NCI-H1105 (cell line): ENCODE results near the gene TAL1.
"Not testable (repeated sequence)": the region's sequence is repeated elsewhere in the genome, so short reads cannot be mapped to it uniquely, and the experiment has no call there.

Source experiments
- DNase-seq: peaks from one replicate; lab custom pipeline; 2025; lab: John Stamatoyannopoulos, UW

Gene TAL1

GRCh38 chr1:47232187-47232874, at the start of gene TAL1:
TSS of gene TAL1 (minus strand) at chr1:47232225. CDS start at chr1:47225888, 6,337 bp downstream.
- no peak for DNase-seq

GRCh38 chr1:47280142-47280541, 48.1 kb upstream of the TAL1 start:
- no peak for DNase-seq

- DNase-seq: no peak
Measured at GRCh38 chr1:47276850-47277249, 44.8 kb upstream of the TAL1 start.

DNA sequence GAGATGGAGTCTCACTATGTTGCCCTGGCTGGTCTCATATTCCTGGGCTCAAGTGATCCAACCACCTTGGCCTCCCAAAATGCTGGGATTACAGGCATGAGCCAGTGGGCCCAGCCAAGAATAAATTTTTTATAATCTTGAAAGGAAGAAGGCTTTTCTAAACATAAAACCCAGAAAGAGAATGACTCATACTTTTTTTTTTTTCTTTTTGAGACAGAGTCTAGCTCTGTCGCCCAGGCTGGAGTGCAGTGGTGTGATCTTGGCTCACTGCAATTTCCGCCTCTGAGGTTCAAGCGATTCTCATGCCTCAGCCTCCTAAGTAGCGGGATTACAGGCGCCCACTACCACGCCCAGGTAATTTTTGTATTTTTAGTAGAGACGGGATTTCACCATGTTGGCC, 43.8 kb upstream of the TAL1 start:
- not testable (repeated sequence) for DNase-seq

DNA sequence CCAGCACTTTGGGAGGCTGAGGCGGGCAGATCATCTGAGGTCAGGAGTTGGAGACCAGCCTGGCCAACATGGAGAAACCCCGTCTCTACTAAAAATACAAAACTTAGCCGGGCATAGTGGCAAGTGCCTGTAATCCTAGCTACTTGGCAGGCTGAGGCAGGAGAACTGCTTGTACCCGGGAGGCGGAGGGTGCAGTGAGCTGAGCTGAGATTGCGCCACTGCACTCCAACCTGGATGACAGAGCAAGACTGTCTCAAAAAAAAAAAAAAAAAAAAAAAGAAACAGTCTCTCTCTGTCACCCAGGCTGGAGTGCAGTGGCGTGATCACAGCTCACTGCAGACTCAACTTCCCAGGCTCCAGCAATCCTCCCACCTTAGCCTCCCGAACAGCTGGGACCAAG, 33.5 kb upstream of the TAL1 start:
- not testable (repeated sequence) for DNase-seq

- peak; percentile 27 for DNase-seq
Measured at GRCh38 chr1:47262787-47263413, 30.9 kb upstream of the TAL1 start.

DNA sequence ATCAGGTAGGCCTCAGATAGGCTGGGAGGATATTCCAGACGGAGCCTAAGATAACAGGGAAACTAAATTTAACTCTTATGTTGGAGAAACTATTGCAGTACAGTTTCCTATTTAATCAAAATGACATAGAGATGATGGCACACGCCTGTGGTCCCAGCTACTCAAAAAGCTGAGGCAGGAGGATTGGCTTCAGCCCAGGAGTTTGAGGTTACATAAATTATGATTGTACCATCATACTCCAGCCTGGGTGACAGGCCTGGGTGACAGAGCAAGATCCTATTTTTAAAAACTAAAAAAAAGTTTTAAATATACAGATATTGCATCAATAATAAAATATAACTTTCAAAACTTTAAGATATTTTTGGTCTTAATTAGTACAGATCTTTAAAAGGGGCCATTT, 25.2 kb upstream of the TAL1 start:
- no peak for DNase-seq

- DNase-seq: no peak
Measured at GRCh38 chr1:47252795-47253194, 20.8 kb upstream of the TAL1 start.

DNA sequence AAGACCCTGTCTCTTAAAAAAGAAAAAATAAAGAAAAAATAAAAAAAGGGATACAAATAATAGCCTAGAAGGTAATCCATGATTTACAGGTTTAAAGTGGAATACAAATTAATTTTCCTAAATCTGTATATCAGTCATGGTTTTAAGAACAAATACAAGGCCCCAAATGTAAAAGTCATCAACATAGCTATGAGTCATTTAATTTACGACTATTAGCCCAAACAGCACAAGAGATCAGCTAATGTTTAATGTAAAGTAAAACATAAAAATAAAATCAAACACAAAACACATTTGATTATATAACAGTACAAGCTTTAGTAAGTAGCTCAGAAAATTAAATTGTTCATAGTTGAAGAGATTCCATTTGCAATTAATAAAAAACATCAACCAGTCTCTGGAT, 20.3 kb upstream of the TAL1 start:
- DNase-seq: no peak

DNA sequence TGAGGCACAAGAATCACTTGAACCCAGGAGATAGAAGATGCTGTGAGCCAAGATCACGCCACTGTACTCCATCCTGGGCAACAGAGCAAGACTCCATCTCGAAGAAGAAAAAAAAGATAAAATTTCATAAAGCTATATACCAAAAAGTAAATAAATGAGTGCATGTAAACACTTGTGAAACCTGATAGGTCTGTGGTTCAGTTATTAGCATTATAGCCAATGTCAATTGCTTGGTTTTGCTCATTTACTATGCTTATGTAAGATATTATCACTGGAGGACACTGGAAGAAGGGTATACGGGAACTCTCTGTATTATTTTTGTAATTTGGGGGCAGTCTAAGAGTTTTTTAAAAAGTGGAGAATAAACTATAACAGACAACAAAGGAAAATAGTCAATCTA, 17.7 kb upstream of the TAL1 start:
- no peak for DNase-seq

DNA sequence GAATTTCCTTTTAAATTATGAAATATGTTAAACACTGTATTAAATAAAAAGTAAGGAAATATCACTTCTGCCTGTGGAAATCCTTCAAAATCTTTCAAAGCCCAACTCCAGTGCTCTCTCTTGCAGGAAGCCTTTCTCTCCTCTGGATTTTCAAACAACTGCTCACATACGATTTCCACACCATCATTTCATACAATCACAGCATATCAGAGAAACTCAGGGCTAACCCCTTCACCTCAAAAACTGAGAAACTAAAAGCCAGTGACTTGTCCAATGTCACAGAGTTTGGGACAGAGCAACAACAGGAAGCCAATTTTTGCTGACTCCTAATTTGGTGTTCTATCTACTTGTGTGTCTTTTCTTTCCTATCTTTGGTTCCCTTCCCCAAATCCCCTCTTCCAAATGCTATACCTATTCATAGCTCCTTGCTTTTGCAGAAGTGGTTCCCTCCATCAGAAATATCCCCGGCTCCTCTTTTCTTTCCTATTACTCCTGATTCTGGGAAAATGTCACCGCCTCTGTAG, 12.4 kb upstream of the TAL1 start:
- DNase-seq: no peak

- no peak for DNase-seq
Measured at GRCh38 chr1:47243910-47244309, 11.9 kb upstream of the TAL1 start.

- no peak for DNase-seq
Measured at GRCh38 chr1:47241114-47242113, 9.4 kb upstream of the TAL1 start.

DNA sequence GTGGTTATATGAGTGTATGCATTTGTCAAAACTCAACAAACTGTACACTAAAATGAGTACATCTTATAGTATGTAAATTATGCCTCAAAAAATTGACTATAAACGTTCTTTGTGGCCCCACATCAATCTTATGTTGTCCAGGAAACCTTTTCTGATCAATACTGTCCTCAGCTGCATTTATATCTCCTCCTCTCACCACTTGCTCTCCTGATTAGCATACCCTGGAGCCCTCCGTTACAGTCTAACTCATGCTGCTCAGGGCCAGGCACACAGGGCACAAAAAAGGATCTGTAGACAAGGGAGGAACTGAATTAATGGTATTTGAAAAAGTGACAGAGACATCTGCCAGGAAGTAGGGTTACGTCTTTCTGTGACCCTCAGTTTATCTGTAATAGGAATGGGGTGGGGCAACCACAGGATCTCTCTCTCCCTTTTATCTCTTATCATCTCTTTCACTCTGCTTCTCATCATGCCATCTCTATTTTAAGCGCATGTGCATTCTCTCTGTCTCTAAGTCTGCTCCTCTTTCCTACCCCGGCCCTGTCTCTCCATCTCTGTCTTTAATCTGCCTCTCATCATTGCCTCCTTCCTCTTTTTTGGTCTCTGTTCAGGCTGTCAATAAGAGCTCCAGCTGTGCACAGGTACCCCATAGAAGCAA, 7.0 kb upstream of the TAL1 start:
- DNase-seq: no peak

- no peak for DNase-seq
Measured at GRCh38 chr1:47235806-47236205, 3.8 kb upstream of the TAL1 start.

DNA sequence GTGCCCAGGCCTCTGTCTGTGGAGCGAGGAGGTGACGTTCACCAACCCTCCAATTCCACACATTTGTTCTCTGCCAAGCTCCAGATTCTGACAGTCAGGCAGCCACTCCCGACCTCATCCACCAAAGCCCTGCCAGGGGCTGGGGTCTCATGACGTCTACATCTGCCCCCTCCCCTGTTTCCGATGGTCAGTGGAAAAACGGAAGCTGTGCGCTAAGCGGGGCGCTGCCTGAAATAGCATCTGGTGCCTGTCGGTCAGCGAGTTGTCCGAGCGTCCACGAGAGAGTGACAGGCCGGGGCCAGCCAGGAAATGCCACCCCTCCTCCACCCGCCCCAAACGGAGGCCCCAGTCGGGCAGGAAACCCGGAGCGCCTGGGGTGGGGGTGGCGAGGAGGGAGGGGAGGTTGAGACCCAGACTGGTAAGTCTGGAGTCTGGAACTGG, 3.2 kb upstream of the TAL1 start:
- DNase-seq: no peak

GRCh38 chr1:47233186-47233585, 1.2 kb upstream of the TAL1 start:
- DNase-seq: no peak

- DNase-seq: no peak
Measured at GRCh38 chr1:47231301-47232186, 481 bp downstream of the TAL1 start.

GRCh38 chr1:47230692-47231300, 1.2 kb downstream of the TAL1 start:
- no peak for DNase-seq
